H1 (cell line): Measurements from ENCODE around the gene MRPL52. TPM values are rescaled to one million over a fixed set of nuclear protein-coding genes. Genes with fewer than 3 reads are reported as not detected.

Experiments used
- CTCF ChIA-PET: fragments of 300-600 bp; sonication (Branson Sonifier 250); formaldehyde crosslinking; loops from one replicate; lab custom pipeline; 2021; ENCODE audit not compliant: partially characterized antibody; lab: Charles Lee
- POLR2A ChIA-PET: fragments of 300-600 bp; sonication (Branson Sonifier 250); formaldehyde crosslinking; loops from one replicate; lab custom pipeline; 2021; ENCODE audit warnings: inconsistent platforms; ENCODE audit not compliant: partially characterized antibody; lab: Charles Lee
- DNase-seq, 2 experiments: peaks; one replicate each; pipeline versions ENCODE4 v3.0.0 to v3.0.0-alpha.2; 2010 to 2022; ENCODE audit warnings: low spot score in 2 of 2, low read depth in 1 of 2, mixed read lengths in 1 of 2
- FAIRE-seq: peaks from 2 replicates; lab custom pipeline; 2011; peaks lifted over from hg19 to GRCh38; lab: Jason Lieb, UNC
- H2AFZ ChIP-seq: 2 replicates; pipeline ENCODE4 v1.8.1; 2012; ENCODE audit warnings: low read length, inconsistent platforms
- H2AK5ac ChIP-seq: 2 replicates; pipeline ENCODE4 v1.6.1; 2013; ENCODE audit warnings: low read depth, low read length
- H2BK120ac ChIP-seq: replicated peaks from 2 replicates; pipeline ENCODE3; 2013; ENCODE audit warnings: low read depth, low read length, inconsistent platforms
- H2BK12ac ChIP-seq: 2 replicates; pipeline ENCODE4 v1.6.1; 2013; ENCODE audit warnings: low read depth, low read length
- H2BK15ac ChIP-seq: 2 replicates; pipeline ENCODE4 v1.6.1; 2013; ENCODE audit warnings: low read length
- H2BK20ac ChIP-seq: 2 replicates; pipeline ENCODE4 v1.6.1; 2013; ENCODE audit warnings: low read length
- H2BK5ac ChIP-seq: 2 replicates; pipeline ENCODE4 v1.6.1; 2013; ENCODE audit warnings: low read depth, low read length
- H3K14ac ChIP-seq: 2 replicates; pipeline ENCODE4 v1.6.1; 2013; ENCODE audit warnings: inconsistent platforms; ENCODE audit not compliant: insufficient read length
- H3K18ac ChIP-seq: 2 replicates; pipeline ENCODE4 v1.6.1; 2013; ENCODE audit warnings: low read length; ENCODE audit errors: extremely low read depth
- H3K23ac ChIP-seq: 2 replicates; pipeline ENCODE4 v1.6.1; 2013; ENCODE audit warnings: inconsistent platforms; ENCODE audit not compliant: insufficient read length
- H3K23me2 ChIP-seq: 2 replicates; pipeline ENCODE4 v1.6.1; 2013; ENCODE audit warnings: low read depth, low read length
- H3K27ac ChIP-seq: 2 replicates; pipeline ENCODE4 v1.6.1; 2011; ENCODE audit warnings: low read depth, low read length, inconsistent platforms
- H3K27me3 ChIP-seq, 4 experiments: replicated peaks in 1 of 4; 1 replicate in 1 of 4; 2 replicates in 3 of 4; pipeline versions ENCODE4 v1.6.1 to v1.8.1; 2011 to 2013; ENCODE audit warnings: low read length in 3 of 4, mild to moderate bottlenecking in 3 of 4, inconsistent platforms in 2 of 4, mixed read lengths in 2 of 4, moderate library complexity in 1 of 4; ENCODE audit not compliant: control insufficient read depth in 3 of 4, insufficient read depth in 3 of 4; ENCODE audit errors: extremely low read depth in 1 of 4
- H3K36me3 ChIP-seq, 4 experiments: 2 replicates each; pipeline versions ENCODE4 v1.6.1 to v1.8.1; 2011 to 2013; ENCODE audit warnings: mild to moderate bottlenecking in 4 of 4, low read length in 3 of 4, moderate library complexity in 2 of 4, control low read depth in 1 of 4, inconsistent platforms in 1 of 4; ENCODE audit not compliant: insufficient read depth in 4 of 4, control insufficient read depth in 2 of 4
- H3K4ac ChIP-seq: replicated peaks from 2 replicates; pipeline ENCODE3; 2013; ENCODE audit warnings: low read length, low read depth, mixed read lengths, inconsistent platforms; ENCODE audit not compliant: insufficient read length
- H3K4me1 ChIP-seq, 4 experiments: replicated peaks in 1 of 4; 1 replicate in 1 of 4; 2 replicates in 3 of 4; pipeline versions ENCODE4 v1.6.1 to v1.8.1; 2011 to 2013; ENCODE audit warnings: low read length in 3 of 4, inconsistent platforms in 2 of 4, mixed read lengths in 1 of 4; ENCODE audit not compliant: insufficient read depth in 4 of 4, control insufficient read depth in 3 of 4
- H3K4me2 ChIP-seq, 2 experiments: 2 replicates each; pipeline versions ENCODE4 v1.6.1 to v1.8.1; 2011 to 2013; ENCODE audit warnings: low read depth in 2 of 2, low read length in 2 of 2, control low read depth in 1 of 2, inconsistent platforms in 1 of 2, mild to moderate bottlenecking in 1 of 2; ENCODE audit not compliant: insufficient read depth in 1 of 2
- H3K4me3 ChIP-seq, 4 experiments: fragments of 200-600, 300-600 bp in 1 of 4; sonication (generic), shearing (Covaris generic), sonication (Bioruptor Twin) in 1 of 4; 2 replicates each; pipeline versions ENCODE4 v1.5.1 to v1.8.1; 2011 to 2016; ENCODE audit warnings: low read length in 4 of 4, low read depth in 3 of 4, control low read depth in 2 of 4, inconsistent platforms in 2 of 4, mild to moderate bottlenecking in 2 of 4, mixed read lengths in 1 of 4, moderate library complexity in 1 of 4; ENCODE audit not compliant: insufficient read depth in 2 of 4; ENCODE audit errors: extremely low read depth in 1 of 4
- H3K56ac ChIP-seq: replicated peaks from 2 replicates; pipeline ENCODE3; 2013; ENCODE audit warnings: low read depth, mild to moderate bottlenecking, mixed read lengths, low read length, inconsistent platforms; ENCODE audit not compliant: insufficient read length
- H3K79me1 ChIP-seq: 2 replicates; pipeline ENCODE4 v1.6.1; 2013; ENCODE audit warnings: low read depth, low read length, control low read depth
- H3K79me2 ChIP-seq, 2 experiments: 2 replicates each; pipeline versions ENCODE4 v1.6.1 to v1.8.1; 2012 to 2013; ENCODE audit warnings: low read length in 2 of 2, mild to moderate bottlenecking in 2 of 2, inconsistent platforms in 1 of 2; ENCODE audit not compliant: insufficient read depth in 2 of 2, control insufficient read depth in 1 of 2
- H3K9ac ChIP-seq, 4 experiments: replicated peaks in 1 of 4; 1 replicate in 1 of 4; 2 replicates in 3 of 4; pipeline versions ENCODE4 v1.6.1 to v1.8.1; 2011 to 2013; ENCODE audit warnings: low read depth in 3 of 4, low read length in 3 of 4, control low read depth in 2 of 4, mild to moderate bottlenecking in 2 of 4, moderate library complexity in 2 of 4, inconsistent platforms in 1 of 4; ENCODE audit errors: extremely low read depth in 1 of 4
- H3K9me3 ChIP-seq, 2 experiments: 2 replicates each; pipeline versions ENCODE4 v1.6.1 to v1.8.1; 2012 to 2013; ENCODE audit warnings: mild to moderate bottlenecking in 2 of 2, moderate library complexity in 2 of 2, control low read depth in 1 of 2, inconsistent platforms in 1 of 2, low read depth in 1 of 2, low read length in 1 of 2, mixed read lengths in 1 of 2; ENCODE audit not compliant: insufficient read depth in 2 of 2
- H4K20me1 ChIP-seq, 2 experiments: replicated peaks in 1 of 2; 2 replicates each; pipeline versions ENCODE3 to v1.8.1; 2011 to 2013; ENCODE audit warnings: inconsistent platforms in 2 of 2, low read length in 2 of 2, mild to moderate bottlenecking in 1 of 2; ENCODE audit not compliant: insufficient read depth in 2 of 2, control insufficient read depth in 1 of 2
- H4K5ac ChIP-seq: 2 replicates; pipeline ENCODE4 v1.6.1; 2013; ENCODE audit warnings: low read length, low read depth, mixed read lengths, inconsistent platforms; ENCODE audit not compliant: insufficient read length
- H4K8ac ChIP-seq: 2 replicates; pipeline ENCODE4 v1.8.0; 2013; ENCODE audit warnings: mild to moderate bottlenecking, moderate library complexity, low read length, inconsistent platforms; ENCODE audit not compliant: insufficient read depth; ENCODE audit errors: extremely low read depth
- H4K91ac ChIP-seq: replicated peaks from 2 replicates; pipeline ENCODE3; 2013; ENCODE audit warnings: low read length, mixed read lengths, inconsistent platforms; ENCODE audit not compliant: insufficient read length
- BACH1 ChIP-seq: IDR thresholded peaks from 2 replicates; pipeline ENCODE4 v1.6.1; 2012; ENCODE audit warnings: low read length, improper control_type of control experiment
- CBX8 ChIP-seq: fragments of 300-800, 300-1000 bp; sonication (generic); IDR thresholded peaks from 2 replicates; pipeline ENCODE4 v1.7.1; 2016; ENCODE audit warnings: low read depth, low read length, borderline replicate concordance
- EZH2 ChIP-seq: fragments of 200-600 bp; sonication (generic); IDR thresholded peaks from 2 replicates; pipeline ENCODE4 v1.7.1; 2012; ENCODE audit warnings: low read depth, mild to moderate bottlenecking, moderate library complexity, low read length, inconsistent platforms; ENCODE audit not compliant: severe bottlenecking
- MAFK ChIP-seq: IDR thresholded peaks from 2 replicates; pipeline ENCODE4 v1.6.1; 2012; ENCODE audit warnings: low read depth, mild to moderate bottlenecking, improper control_type of control experiment, low read length
- MAX ChIP-seq: IDR thresholded peaks from 2 replicates; pipeline ENCODE4 v1.6.1; 2012; ENCODE audit warnings: inconsistent platforms
- RBBP5 ChIP-seq: IDR thresholded peaks from 2 replicates; pipeline ENCODE4 v1.7.1; 2012; ENCODE audit warnings: low read depth, mild to moderate bottlenecking, inconsistent platforms, low read length, moderate library complexity, borderline replicate concordance
- RFX5 ChIP-seq: IDR thresholded peaks from 2 replicates; pipeline ENCODE4 v1.6.1; 2011; ENCODE audit warnings: low read depth, low read length, improper control_type of control experiment, borderline replicate concordance
- SIRT6 ChIP-seq: IDR thresholded peaks from one replicate; pipeline ENCODE4 v1.7.1; 2012; ENCODE audit warnings: low read length, inconsistent platforms
- SP2 ChIP-seq: IDR thresholded peaks from 2 replicates; pipeline ENCODE4 v1.6.1; 2012; ENCODE audit warnings: mild to moderate bottlenecking, low read length, inconsistent platforms
- TAF1 ChIP-seq: IDR thresholded peaks from 2 replicates; pipeline ENCODE4 v1.6.1; 2011; ENCODE audit warnings: mild to moderate bottlenecking, low read depth, low read length
- YY1 ChIP-seq: IDR thresholded peaks from 2 replicates; pipeline ENCODE4 v1.6.1; 2011; ENCODE audit warnings: low read depth, mild to moderate bottlenecking, low read length
- ZNF274 ChIP-seq: IDR thresholded peaks from 2 replicates; pipeline ENCODE4 v1.7.0; 2012; ENCODE audit warnings: low read length, borderline replicate concordance; ENCODE audit errors: extremely low read depth
- WGBS, 2 experiments: shearing (Covaris generic) in 1 of 2; methylation state at CpG; one replicate each; pipeline versions ENCODE4 v1.1.6 to v1.1.7; 2013 to 2015; ENCODE audit warnings: low lambda C conversion rate in 2 of 2, mixed read lengths in 2 of 2, inconsistent platforms in 1 of 2, low coverage in 1 of 2, missing lambda C conversion rate in 1 of 2; ENCODE audit not compliant: insufficient replicate concordance in 2 of 2, insufficient coverage in 1 of 2, insufficient read length in 1 of 2; ENCODE audit errors: extremely low coverage in 1 of 2, missing lambda C conversion rate in 1 of 2; 5-methylcytosine and 5-hydroxymethylcytosine counted together
- polyA plus RNA-seq, 7 experiments: library from polyadenylated mRNA; depleted of rRNA in 3 of 7; stranded (reverse) in 5 of 7; unstranded in 2 of 7; fragments of >200 nt in 5 of 7; fragments of 200-250 nt in 2 of 7; gene quantifications; 1 replicate in 5 of 7; 2 replicates in 1 of 7; 4 replicates in 1 of 7; pipeline versions ENCODE4 v1.2.1 to v1.2.3, GENCODE V29; 2011 to 2013; ENCODE audit warnings: missing spikeins in 2 of 7, mixed read lengths in 2 of 7
- total RNA-seq: library from RNA; stranded (reverse); fragmentation: NEBNext Ultra II Directional; extraction: Animal tissue kit (Norgen Biotek cat#: 25700); gene quantifications from 2 replicates; pipeline ENCODE4 v1.2.1, GENCODE V29; 2021

Gene MRPL52
- total and polyA plus RNA-seq, 2 of the 8 experiments (the other 6 are each of a cell fraction or from before 2014, with no cell fraction given), result 70.5 to 176 TPM

GRCh38 chr14:22822016-22822570 is 7.6 kb upstream of the MRPL52 start:
- H2AFZ ChIP-seq, result peak overlapping the region; percentile 29; the same call in 1 of the 2 replicates
- ChIA-PET CTCF (interaction anchor here (0.6 to 53.1 kb wide), 23 partner anchors 9 to 709 kb away, joined by 3 to 1562 read pairs (median 3); partner anchors contain the start of genes HAUS4, LRP10, MMP14 and REM2), POLR2A (interaction anchor here (0.7 to 7.1 kb wide), 37 partner anchors 8 to 273 kb away, joined by 3 to 136 read pairs (median 5); partner anchors contain the start of genes AJUBA, LRP10, MMP14 and MRPL52)
- no peaks in the 10 kb centered on the region for H3K79me2 ChIP-seq
- peak overlapping the region; percentile 98 for H3K18ac ChIP-seq
- peak overlapping the region; percentile 89 for H3K56ac ChIP-seq
- peak overlapping the region; percentile 63 to 93 (median 88) for H3K9ac ChIP-seq
- H3K4ac ChIP-seq, result peak overlapping the region; percentile 96
- H4K8ac ChIP-seq, result peak overlapping the region; percentile 99
- FAIRE-seq, result no peak
- H2BK5ac ChIP-seq, result peak overlapping the region; percentile 96
- H4K91ac ChIP-seq, result peak overlapping the region; percentile 99
- peaks cover 16 to 26% (median 20%) of the 10 kb centered on the region in 4 experiments for H3K4me1 ChIP-seq
- H4K5ac ChIP-seq, result peak overlapping the region; percentile 72
- peak overlapping the region; percentile 89 to 90 for H3K4me2 ChIP-seq
- H4K20me1 ChIP-seq, result no peaks in the 10 kb centered on the region
- H3K23ac ChIP-seq, result no peak overlapping the region
- peak overlapping the region; percentile 86; the same call in 1 of the 2 replicates for H2BK20ac ChIP-seq
- peak overlapping the region; percentile 98 for H2BK12ac ChIP-seq
- H3K36me3 ChIP-seq, result no peaks in the 10 kb centered on the region
- H3K27ac ChIP-seq, result peak overlapping the region; percentile 95
- peak in 1 of 2 experiments; percentile 79 for DNase-seq
- no peaks in the 10 kb centered on the region for H3K79me1 ChIP-seq
- H3K23me2 ChIP-seq, result peaks cover 12% of the 10 kb centered on the region
- H3K4me3 ChIP-seq, result peak overlapping the region; percentile 57 to 94 (median 76)
- H2AK5ac ChIP-seq, result 0 out of 2 replicates have a peak overlapping the region, but pooled peaks have one; percentile 71
- 9% methylated on average over 20 of the region's 32 CpGs; no CpG with 5 or more reads in 1 of the 2 experiments for WGBS, 2 experiments
- H2BK15ac ChIP-seq, result 0 out of 2 replicates have a peak overlapping the region, but pooled peaks have one; percentile 95
- H3K9me3 ChIP-seq, result no peaks in the 10 kb centered on the region
- peak overlapping the region; percentile 57 for H3K14ac ChIP-seq
- H3K27me3 ChIP-seq, result no peaks in the 10 kb centered on the region
- peak overlapping the region; percentile 68 for H2BK120ac ChIP-seq
- TF ChIP-seq MAX (peak; percentile 54), BACH1 (no peak), SIRT6 (no peak), TAF1 (peak; percentile 53; the same call in 1 of the 2 replicates), RBBP5 (peak; percentile 69), YY1 (no peak), ZNF274 (no peak), EZH2 (no peak), RFX5 (no peak), CBX8 (no peak), SP2 (no peak), MAFK (no peak)
